ENCODE results near the gene ALG6.
A peak's percentile ranks its signal among the peaks of the same experiment; 100 is the strongest.

ALG6 gene

GRCh38 chr1:63367215-63368103, at the start of gene ALG6:
TSS of gene ALG6 (plus strand) at chr1:63367627. CDS start at chr1:63370978, 3,351 bp downstream.
- peak; percentile 82 for ATAC-seq (replicated peaks; ENCODE audit: extremely low read depth, poor library complexity, severe bottlenecking)
- Mint-ChIP-seq H3K36me3 (ENCODE audit: insufficient read depth) (peaks cover 15% of the 10 kb centered on the region), H3K4me3 (peak within 1 kb of the TSS; percentile 87), H3K27ac (ENCODE audit: low read depth) (peak within 1 kb of the TSS; percentile 85), H3K27me3 (peaks cover 7% of the 10 kb centered on the region), H3K9me3 (no peaks in the 10 kb centered on the region), H3K4me1 (peaks cover 26% of the 10 kb centered on the region)
- DNase-seq (ENCODE audit: low spot score in 2 of 2) = peak; percentile 79 to 83

DNA sequence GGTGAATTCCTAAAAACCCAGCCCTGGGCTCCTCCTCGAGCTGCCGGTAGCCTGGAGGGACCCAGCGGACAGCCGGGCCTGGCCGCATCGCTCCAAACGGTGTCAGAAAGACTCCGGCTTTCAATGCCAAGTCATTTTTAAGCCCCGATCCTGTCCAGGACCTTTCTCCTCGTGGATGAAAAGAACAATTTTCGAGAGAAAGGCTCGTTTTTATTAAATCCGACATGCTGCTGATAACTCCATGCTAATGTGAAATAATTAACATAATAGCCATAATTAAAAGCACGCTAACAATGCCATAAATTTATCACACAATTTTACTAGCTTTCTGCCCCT, 49.6 kb upstream of the ALG6 start:
- DNase-seq (ENCODE audit: low spot score in 2 of 2) (no peak), ATAC-seq (replicated peaks; ENCODE audit: extremely low read depth, poor library complexity, severe bottlenecking) (no peak)
- Mint-ChIP-seq H3K4me3 (peak overlapping the region; percentile 28), H3K9me3 (peaks cover 8% of the 10 kb centered on the region), H3K4me1 (peaks cover 14% of the 10 kb centered on the region), H3K36me3 (ENCODE audit: insufficient read depth) (peaks cover 28% of the 10 kb centered on the region), H3K27ac (ENCODE audit: low read depth) (no peak overlapping the region), H3K27me3 (peaks cover 82% of the 10 kb centered on the region)

- peaks cover 28% of the 10 kb centered on the region for H3K36me3 Mint-ChIP-seq (ENCODE audit: insufficient read depth)
- peak overlapping the region; percentile 28 for H3K4me3 Mint-ChIP-seq
- no peak for ATAC-seq (replicated peaks; ENCODE audit: extremely low read depth, poor library complexity, severe bottlenecking)
- DNase-seq (ENCODE audit: low spot score in 2 of 2) = no peak
- peak overlapping the region; percentile 77 for H3K27ac Mint-ChIP-seq (ENCODE audit: low read depth)
- peaks cover 14% of the 10 kb centered on the region for H3K4me1 Mint-ChIP-seq
- H3K27me3 Mint-ChIP-seq = peaks cover 77% of the 10 kb centered on the region
- peaks cover 8% of the 10 kb centered on the region for H3K9me3 Mint-ChIP-seq
Observed at GRCh38 chr1:63318201-63318979, 49.0 kb upstream of the ALG6 start.

DNA sequence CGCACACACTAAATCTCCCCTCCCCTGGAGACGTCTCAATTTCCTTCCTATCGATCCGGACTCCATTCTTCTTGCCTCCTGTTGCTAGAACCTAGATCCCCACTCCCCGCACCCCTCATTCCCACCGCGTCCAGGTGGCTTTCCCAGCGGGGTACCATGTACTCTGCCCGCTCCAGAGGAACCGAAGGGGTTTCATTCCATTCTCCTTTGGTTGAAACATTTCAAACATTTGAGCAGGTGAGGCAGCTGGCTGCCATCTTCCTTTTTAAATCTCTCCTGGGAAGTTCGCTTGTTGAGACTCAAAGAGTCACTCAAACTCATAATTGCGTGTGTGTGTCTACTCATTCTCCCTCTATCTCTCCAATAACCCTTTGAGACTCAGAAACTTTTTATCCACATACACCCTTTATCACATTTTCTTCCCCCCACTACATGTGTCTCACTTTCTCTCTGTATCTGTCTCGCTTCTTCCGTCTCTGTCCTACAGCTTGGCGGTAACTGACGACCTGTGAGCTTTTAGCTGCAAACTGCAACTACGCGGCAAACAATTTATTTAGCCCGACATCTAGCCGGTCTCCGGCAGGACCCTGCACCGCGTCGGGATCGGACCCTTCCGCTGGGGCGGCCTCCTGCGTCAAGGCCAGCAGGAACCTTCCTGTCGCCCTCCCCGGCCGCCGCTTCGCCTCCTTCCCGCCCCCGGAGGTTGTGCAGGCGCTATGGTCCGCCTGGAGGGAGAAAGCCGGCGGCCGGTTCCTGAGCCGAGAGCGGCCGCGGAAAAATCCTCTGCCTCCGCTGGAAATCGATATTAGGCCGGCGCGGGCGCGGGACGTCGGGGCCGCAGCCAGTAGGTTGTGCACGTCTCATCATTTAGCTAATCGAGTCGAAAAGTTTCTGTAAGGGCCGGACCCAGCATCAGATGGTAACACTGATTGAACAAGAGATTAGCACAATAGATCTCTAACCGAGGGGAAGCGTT, 48.1 kb upstream of the ALG6 start:
- Mint-ChIP-seq H3K4me1 (peaks cover 14% of the 10 kb centered on the region), H3K27ac (ENCODE audit: low read depth) (peak overlapping the region; percentile 77), H3K36me3 (ENCODE audit: insufficient read depth) (peaks cover 30% of the 10 kb centered on the region), H3K9me3 (peaks cover 8% of the 10 kb centered on the region), H3K4me3 (peak overlapping the region; percentile 14), H3K27me3 (peaks cover 70% of the 10 kb centered on the region)
- DNase-seq (ENCODE audit: low spot score in 2 of 2) (no peak), ATAC-seq (replicated peaks; ENCODE audit: extremely low read depth, poor library complexity, severe bottlenecking) (no peak)

DNA sequence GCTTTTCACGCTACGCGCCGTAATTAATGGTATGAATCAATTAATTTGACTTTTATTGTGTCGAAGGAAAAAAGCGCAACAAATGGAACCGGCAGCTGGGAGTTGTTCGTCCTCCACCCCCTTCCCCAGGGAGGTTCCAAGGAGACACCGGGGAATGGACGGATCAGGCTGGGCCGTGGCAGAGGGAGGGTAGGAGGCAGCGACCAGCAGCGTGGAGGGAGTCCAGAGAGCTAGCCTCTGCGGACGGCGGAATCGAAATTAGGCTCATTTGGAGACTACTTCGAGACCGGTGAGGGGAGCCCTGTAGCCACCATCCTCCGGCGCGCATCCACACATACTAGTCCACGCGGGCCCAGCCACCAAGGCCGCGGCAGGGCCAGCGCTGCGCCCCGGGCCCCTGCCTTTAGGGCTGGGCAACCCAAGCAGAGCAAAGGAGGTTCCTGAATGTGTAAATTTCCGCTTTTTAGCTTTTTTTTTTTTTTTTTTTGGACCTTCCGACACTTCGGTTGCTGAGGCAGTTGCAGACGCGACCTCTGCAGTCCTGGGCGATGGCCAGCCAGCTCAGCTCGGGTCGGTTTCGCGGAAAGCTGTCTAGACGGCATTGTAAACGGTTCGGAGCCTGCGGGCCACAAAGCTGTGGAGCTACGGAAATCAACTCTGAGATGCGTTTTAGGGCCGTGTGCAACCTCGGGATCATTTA, 47.3 kb upstream of the ALG6 start:
- Mint-ChIP-seq H3K4me3 (peak overlapping the region; percentile 14), H3K9me3 (peaks cover 8% of the 10 kb centered on the region), H3K27me3 (peaks cover 69% of the 10 kb centered on the region), H3K4me1 (peaks cover 18% of the 10 kb centered on the region), H3K27ac (ENCODE audit: low read depth) (peak overlapping the region; percentile 77), H3K36me3 (ENCODE audit: insufficient read depth) (peaks cover 32% of the 10 kb centered on the region)
- ATAC-seq (replicated peaks; ENCODE audit: extremely low read depth, poor library complexity, severe bottlenecking) (no peak), DNase-seq (ENCODE audit: low spot score in 2 of 2) (peak in 1 of 2 donors; percentile 13)

- H3K27me3 Mint-ChIP-seq = peaks cover 69% of the 10 kb centered on the region
- peak overlapping the region; percentile 89 for H3K27ac Mint-ChIP-seq (ENCODE audit: low read depth)
- DNase-seq (ENCODE audit: low spot score in 2 of 2) = peak in 1 of 2 donors; percentile 13
- H3K36me3 Mint-ChIP-seq (ENCODE audit: insufficient read depth) = peaks cover 34% of the 10 kb centered on the region
- H3K9me3 Mint-ChIP-seq = peaks cover 8% of the 10 kb centered on the region
- peaks cover 18% of the 10 kb centered on the region for H3K4me1 Mint-ChIP-seq
- ATAC-seq (replicated peaks; ENCODE audit: extremely low read depth, poor library complexity, severe bottlenecking) = no peak
- H3K4me3 Mint-ChIP-seq = peak overlapping the region; percentile 79
Observed at GRCh38 chr1:63321066-63321784, 46.2 kb upstream of the ALG6 start.

- Mint-ChIP-seq H3K27me3 (peaks cover 70% of the 10 kb centered on the region), H3K4me3 (peak overlapping the region; percentile 79), H3K27ac (ENCODE audit: low read depth) (peak overlapping the region; percentile 89), H3K9me3 (peaks cover 8% of the 10 kb centered on the region), H3K36me3 (ENCODE audit: insufficient read depth) (peaks cover 34% of the 10 kb centered on the region), H3K4me1 (peaks cover 18% of the 10 kb centered on the region)
- no peak for ATAC-seq (replicated peaks; ENCODE audit: extremely low read depth, poor library complexity, severe bottlenecking)
- no peak for DNase-seq (ENCODE audit: low spot score in 2 of 2)
Observed at GRCh38 chr1:63321785-63322113, 45.7 kb upstream of the ALG6 start.

DNA sequence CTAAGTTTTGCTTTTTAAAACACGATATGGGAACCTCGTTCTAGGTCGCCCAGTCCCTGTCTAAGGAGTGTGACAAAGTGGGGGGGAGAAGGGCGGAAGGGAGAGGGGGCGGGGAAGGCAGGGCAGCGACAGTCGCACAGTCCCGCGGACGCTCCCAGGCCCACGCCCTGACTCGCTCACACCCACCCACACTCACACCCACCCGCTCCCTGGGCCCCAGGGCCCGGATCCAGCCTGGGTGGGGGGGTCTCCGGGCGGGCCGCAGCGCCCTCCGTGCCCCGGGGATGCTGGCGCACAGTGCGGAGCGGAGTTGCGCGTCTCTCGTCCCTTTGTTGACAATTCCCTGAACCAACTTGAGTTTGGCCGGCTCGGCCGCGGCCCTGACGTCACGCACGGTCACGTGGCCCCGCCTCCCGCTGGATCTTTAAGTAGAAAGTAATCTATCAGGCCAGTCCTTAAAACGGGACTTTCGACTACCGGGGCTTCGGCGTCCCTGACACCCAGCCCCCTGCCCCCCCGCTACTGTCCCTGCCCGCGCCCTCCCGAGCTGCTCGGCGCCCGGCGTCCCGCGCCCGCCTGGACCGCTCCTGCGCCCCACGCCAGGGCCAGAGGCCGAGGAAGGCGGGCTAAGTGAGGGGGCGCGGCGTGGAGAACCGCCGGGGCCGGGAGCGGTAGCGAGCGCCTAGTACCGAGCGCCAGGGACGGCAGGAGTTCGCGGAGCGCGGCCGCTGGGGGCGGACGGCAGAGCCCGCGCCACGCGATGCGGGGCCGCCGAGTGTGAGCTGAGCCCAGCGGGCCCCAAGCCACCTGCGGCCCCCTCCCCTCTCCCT, 45.1 kb upstream of the ALG6 start, which contains the start of gene FOXD3:
FOXD3 (plus strand) TSS at position 454 of the 830 bp plus-strand sequence. CDS start 492 bp downstream, outside the sequence.
- Mint-ChIP-seq H3K9me3 (peaks cover 8% of the 10 kb centered on the region), H3K36me3 (ENCODE audit: insufficient read depth) (peaks cover 37% of the 10 kb centered on the region), H3K4me1 (peaks cover 22% of the 10 kb centered on the region), H3K27me3 (peaks cover 76% of the 10 kb centered on the region), H3K27ac (ENCODE audit: low read depth) (peak within 1 kb of the TSS; percentile 89), H3K4me3 (peak within 1 kb of the TSS; percentile 79)
- DNase-seq (ENCODE audit: low spot score in 2 of 2) (peak in 1 of 2 donors; percentile 16), ATAC-seq (replicated peaks; ENCODE audit: extremely low read depth, poor library complexity, severe bottlenecking) (peak; percentile 34)

DNA sequence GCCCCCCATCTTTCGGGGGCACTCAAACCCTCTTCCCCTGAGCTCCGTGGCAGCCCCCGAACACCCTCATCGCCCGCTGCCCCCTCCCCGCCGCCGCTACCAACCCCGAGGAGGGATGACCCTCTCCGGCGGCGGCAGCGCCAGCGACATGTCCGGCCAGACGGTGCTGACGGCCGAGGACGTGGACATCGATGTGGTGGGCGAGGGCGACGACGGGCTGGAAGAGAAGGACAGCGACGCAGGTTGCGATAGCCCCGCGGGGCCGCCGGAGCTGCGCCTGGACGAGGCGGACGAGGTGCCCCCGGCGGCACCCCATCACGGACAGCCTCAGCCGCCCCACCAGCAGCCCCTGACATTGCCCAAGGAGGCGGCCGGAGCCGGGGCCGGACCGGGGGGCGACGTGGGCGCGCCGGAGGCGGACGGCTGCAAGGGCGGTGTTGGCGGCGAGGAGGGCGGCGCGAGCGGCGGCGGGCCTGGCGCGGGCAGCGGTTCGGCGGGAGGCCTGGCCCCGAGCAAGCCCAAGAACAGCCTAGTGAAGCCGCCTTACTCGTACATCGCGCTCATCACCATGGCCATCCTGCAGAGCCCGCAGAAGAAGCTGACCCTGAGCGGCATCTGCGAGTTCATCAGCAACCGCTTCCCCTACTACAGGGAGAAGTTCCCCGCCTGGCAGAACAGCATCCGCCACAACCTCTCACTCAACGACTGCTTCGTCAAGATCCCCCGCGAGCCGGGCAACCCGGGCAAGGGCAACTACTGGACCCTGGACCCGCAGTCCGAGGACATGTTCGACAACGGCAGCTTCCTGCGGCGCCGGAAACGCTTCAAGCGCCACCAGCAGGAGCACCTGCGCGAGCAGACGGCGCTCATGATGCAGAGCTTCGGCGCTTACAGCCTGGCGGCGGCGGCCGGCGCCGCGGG, 44.2 kb upstream of the ALG6 start:
- ATAC-seq (replicated peaks; ENCODE audit: extremely low read depth, poor library complexity, severe bottlenecking) (peak; percentile 21), DNase-seq (ENCODE audit: low spot score in 2 of 2) (peak in 1 of 2 donors; percentile 30)
- Mint-ChIP-seq H3K4me3 (peak overlapping the region; percentile 78), H3K9me3 (peaks cover 8% of the 10 kb centered on the region), H3K4me1 (peaks cover 25% of the 10 kb centered on the region), H3K36me3 (ENCODE audit: insufficient read depth) (peaks cover 40% of the 10 kb centered on the region), H3K27ac (ENCODE audit: low read depth) (peak overlapping the region; percentile 62), H3K27me3 (peaks cover 79% of the 10 kb centered on the region)
